K562 (cell line): Measurements from ENCODE around the gene UBE2L3. TPM values are rescaled to one million over a fixed set of nuclear protein-coding genes. Genes with fewer than 3 reads are reported as not detected.
A peak's percentile ranks its signal among the peaks of the same experiment; 100 is the strongest.

ENCODE experiments used
- ARNT ChIP-seq, 2 experiments: fragments of 450-650 bp; IDR thresholded peaks; 2 replicates each; pipeline ENCODE4 v1.6.1; 2016; ENCODE audit warnings: mild to moderate bottlenecking in 1 of 2
- FOXA1 ChIP-seq: fragments of 450-650 bp; IDR thresholded peaks from 2 replicates; pipeline ENCODE4 v1.6.1; 2016; ENCODE audit warnings: mild to moderate bottlenecking, borderline replicate concordance
- GMEB1 ChIP-seq: fragments of 250-450 bp; sonication (Bioruptor Pico); IDR thresholded peaks from 2 replicates; pipeline ENCODE4 v1.4.0; 2020; ENCODE audit warnings: mild to moderate bottlenecking
- NELFE ChIP-seq: IDR thresholded peaks from 2 replicates; pipeline ENCODE4 v1.6.1; 2011; ENCODE audit warnings: mild to moderate bottlenecking; ENCODE audit not compliant: insufficient read depth, insufficient read length
- SMC3 ChIP-seq: conservative IDR thresholded peaks from 2 replicates; pipeline ENCODE4 v1.6.1; 2011; ENCODE audit warnings: low read depth, low read length, improper control_type of control experiment; ENCODE audit not compliant: insufficient read depth
- ZNF316 ChIP-seq: fragments of 450-650 bp; IDR thresholded peaks from 2 replicates; pipeline ENCODE4 v1.6.1; 2016
- ZNF518B ChIP-seq: fragments of 250-450 bp; sonication (Bioruptor Pico); IDR thresholded peaks from 2 replicates; pipeline ENCODE4 v1.5.0; 2021; ENCODE audit warnings: mild to moderate bottlenecking, moderate library complexity
- polyA plus RNA-seq, 8 experiments: library from polyadenylated mRNA; depleted of rRNA in 4 of 8; stranded (reverse) in 5 of 8; unstranded in 3 of 8; fragments of >200 nt; fragmentation: Nextera tagmentation in 2 of 8; fragmentation: Illumina TruSeq in 1 of 8; extraction: Ambion mirVana in 2 of 8; extraction: Trizol in 1 of 8; gene quantifications; 2 replicates each; pipeline versions ENCODE4 v1.2.1 to v1.2.3, GENCODE V29; 2011 to 2014; ENCODE audit warnings: inconsistent platforms in 1 of 8, missing spikeins in 1 of 8
- total RNA-seq, 7 experiments: library from RNA; depleted of rRNA in 6 of 7; stranded (reverse); fragments of >200 nt in 6 of 7; fragmentation: Illumina TruSeq in 2 of 7; extraction: Trizol in 2 of 7; gene quantifications; 2 replicates each; pipeline versions ENCODE4 v1.2.1 to v1.2.3, GENCODE V29; 2011 to 2021; ENCODE audit warnings: low replicate concordance in 1 of 7
- TF ChIP-seq, protein P1 (sequence below), 2 experiments: fragments of 450-650 bp in 1 of 2; sonication (generic) in 1 of 2; formaldehyde crosslinking in 1 of 2; IDR thresholded peaks; 2 replicates each; pipeline versions ENCODE4 v1.7.1 to v1.9.0; 2016 to 2022; ENCODE audit warnings: inconsistent platforms in 1 of 2, mild to moderate bottlenecking in 1 of 2, missing genetic modification reagents in 1 of 2
- TF ChIP-seq, protein P2 (sequence below): sonication (generic); formaldehyde crosslinking; IDR thresholded peaks from 2 replicates; pipeline ENCODE4 v1.8.1; 2023; ENCODE audit warnings: mild to moderate bottlenecking, missing genetic modification reagents, moderate library complexity

The UBE2L3 gene
- total and polyA plus RNA-seq, 9 of the 15 experiments (the other 6 are each of a cell fraction or from before 2014, with no cell fraction given) = 215 to 625 (median 285) TPM

DNA sequence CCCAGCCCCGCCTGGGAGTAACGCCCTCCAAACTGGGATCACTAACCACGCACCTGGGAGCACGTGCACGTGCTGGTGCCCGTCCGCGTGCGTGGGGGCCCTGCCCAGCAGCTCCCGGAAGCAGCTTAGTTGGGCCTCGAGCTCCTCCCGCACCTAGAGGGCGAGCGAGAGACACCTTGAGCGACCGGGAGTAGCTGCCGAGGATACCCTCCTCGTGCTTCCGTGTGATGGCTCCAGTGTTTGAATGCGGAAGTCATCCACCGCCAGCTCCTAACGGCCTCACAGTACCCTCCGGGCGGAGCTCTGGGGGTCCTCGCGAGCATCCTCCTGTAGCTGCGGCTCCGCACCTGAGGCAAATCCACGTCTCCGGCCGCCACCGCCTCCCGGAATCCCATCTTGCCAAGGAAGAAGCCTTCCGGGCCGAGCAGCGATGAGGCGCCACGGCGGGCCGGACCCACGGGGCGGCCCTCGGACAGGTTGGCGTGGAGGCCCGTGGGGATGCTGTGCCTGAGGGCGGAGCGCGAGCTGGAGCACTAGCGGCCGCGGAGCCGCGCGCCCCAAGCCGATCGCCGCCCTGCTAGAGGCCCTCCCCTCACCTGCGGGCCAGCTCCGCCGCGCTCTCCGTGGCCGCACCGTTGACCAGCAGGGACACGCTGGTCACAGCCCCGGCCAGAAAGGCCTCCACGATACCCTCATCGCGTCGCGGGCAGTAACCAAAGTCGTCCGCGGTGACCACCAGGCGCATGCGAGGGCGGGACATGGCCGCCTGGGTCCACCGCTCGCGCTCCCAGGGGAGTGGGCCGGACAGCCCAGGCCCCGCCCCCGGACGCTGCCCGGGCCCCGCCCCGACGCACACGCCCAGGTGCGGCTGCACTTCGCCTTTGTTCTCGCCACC lies 62.0 kb downstream of the UBE2L3 start, which contains the start of gene YDJC (continued):
- TF ChIP-seq, protein P1, sequence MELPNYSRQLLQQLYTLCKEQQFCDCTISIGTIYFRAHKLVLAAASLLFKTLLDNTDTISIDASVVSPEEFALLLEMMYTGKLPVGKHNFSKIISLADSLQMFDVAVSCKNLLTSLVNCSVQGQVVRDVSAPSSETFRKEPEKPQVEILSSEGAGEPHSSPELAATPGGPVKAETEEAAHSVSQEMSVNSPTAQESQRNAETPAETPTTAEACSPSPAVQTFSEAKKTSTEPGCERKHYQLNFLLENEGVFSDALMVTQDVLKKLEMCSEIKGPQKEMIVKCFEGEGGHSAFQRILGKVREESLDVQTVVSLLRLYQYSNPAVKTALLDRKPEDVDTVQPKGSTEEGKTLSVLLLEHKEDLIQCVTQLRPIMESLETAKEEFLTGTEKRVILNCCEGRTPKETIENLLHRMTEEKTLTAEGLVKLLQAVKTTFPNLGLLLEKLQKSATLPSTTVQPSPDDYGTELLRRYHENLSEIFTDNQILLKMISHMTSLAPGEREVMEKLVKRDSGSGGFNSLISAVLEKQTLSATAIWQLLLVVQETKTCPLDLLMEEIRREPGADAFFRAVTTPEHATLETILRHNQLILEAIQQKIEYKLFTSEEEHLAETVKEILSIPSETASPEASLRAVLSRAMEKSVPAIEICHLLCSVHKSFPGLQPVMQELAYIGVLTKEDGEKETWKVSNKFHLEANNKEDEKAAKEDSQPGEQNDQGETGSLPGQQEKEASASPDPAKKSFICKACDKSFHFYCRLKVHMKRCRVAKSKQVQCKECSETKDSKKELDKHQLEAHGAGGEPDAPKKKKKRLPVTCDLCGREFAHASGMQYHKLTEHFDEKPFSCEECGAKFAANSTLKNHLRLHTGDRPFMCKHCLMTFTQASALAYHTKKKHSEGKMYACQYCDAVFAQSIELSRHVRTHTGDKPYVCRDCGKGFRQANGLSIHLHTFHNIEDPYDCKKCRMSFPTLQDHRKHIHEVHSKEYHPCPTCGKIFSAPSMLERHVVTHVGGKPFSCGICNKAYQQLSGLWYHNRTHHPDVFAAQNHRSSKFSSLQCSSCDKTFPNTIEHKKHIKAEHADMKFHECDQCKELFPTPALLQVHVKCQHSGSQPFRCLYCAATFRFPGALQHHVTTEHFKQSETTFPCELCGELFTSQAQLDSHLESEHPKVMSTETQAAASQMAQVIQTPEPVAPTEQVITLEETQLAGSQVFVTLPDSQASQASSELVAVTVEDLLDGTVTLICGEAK (IDR thresholded peaks at IDR 0.05) = no peak
- TF ChIP-seq, protein P1 (CRISPR knock-in tag; IDR thresholded peaks at IDR 0.05) = no peak
- TF ChIP-seq FOXA1 = no peak
- TF ChIP-seq ZNF518B (CRISPR knock-in tag) = no peak
- no peak for TF ChIP-seq ZNF316
- peak; percentile 88 for TF ChIP-seq SMC3
- TF ChIP-seq ARNT (IDR thresholded peaks at IDR 0.05) = no peak
- TF ChIP-seq, protein P2, sequence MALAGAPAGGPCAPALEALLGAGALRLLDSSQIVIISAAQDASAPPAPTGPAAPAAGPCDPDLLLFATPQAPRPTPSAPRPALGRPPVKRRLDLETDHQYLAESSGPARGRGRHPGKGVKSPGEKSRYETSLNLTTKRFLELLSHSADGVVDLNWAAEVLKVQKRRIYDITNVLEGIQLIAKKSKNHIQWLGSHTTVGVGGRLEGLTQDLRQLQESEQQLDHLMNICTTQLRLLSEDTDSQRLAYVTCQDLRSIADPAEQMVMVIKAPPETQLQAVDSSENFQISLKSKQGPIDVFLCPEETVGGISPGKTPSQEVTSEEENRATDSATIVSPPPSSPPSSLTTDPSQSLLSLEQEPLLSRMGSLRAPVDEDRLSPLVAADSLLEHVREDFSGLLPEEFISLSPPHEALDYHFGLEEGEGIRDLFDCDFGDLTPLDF (CRISPR knock-in tag) = peak; percentile 99
- no peak for TF ChIP-seq NELFE
- no peak for TF ChIP-seq GMEB1 (CRISPR knock-in tag)
